HG02981 (cell line): Measurements from ENCODE around the gene PTGES.
"Not testable (repeated sequence)": the region's sequence is repeated elsewhere in the genome, so short reads cannot be mapped to it uniquely, and the experiment has no call there.

Experiments
- ATAC-seq: cut with Tn5 transposase; IDR thresholded peaks from one replicate; pipeline ENCODE4 v1.9.1; 2021; ENCODE audit warnings: mild to moderate bottlenecking, moderate library complexity; ENCODE audit not compliant: unreplicated experiment

PTGES gene

DNA sequence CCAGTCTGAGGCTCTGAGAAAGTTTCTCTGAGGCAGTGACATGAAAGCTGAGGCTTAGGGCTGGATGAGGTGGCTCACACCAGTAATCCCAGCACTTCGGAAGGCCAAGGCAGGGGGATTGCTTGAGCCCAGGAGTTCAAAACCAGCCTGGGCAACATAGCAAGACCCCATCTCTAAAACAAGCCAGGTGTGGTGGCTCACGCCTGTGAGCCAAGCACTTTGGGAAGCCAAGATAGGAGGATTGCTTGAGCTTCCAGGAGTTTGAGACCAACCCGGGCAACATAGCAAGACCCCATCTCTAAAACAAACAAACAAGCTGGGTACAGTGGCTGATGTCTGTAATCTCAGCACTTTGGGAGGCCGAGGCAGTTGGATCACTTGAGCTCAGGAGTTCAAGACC, 3.8 kb downstream of the PTGES start:
- not testable (repeated sequence) for ATAC-seq

DNA sequence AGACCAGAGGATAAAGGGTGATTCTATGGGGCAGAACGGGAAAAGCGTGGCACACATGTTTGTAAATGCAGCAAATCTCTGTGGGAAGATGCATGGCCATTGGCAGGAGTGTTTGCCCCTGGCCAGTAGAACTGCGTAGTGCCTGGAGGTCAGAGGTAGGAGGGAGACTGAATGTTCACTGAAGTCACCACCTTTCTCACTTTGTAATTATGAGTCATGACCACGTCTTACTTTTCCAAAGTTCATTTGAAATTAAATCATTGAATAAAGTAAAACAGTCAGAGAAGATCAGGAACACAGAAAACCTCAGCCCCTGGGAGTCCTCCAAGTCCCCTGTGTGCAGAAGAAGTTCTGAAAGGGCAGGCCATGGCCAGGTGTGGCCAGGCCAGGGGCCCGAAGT, 4.6 kb downstream of the PTGES start:
- no peak for ATAC-seq

DNA sequence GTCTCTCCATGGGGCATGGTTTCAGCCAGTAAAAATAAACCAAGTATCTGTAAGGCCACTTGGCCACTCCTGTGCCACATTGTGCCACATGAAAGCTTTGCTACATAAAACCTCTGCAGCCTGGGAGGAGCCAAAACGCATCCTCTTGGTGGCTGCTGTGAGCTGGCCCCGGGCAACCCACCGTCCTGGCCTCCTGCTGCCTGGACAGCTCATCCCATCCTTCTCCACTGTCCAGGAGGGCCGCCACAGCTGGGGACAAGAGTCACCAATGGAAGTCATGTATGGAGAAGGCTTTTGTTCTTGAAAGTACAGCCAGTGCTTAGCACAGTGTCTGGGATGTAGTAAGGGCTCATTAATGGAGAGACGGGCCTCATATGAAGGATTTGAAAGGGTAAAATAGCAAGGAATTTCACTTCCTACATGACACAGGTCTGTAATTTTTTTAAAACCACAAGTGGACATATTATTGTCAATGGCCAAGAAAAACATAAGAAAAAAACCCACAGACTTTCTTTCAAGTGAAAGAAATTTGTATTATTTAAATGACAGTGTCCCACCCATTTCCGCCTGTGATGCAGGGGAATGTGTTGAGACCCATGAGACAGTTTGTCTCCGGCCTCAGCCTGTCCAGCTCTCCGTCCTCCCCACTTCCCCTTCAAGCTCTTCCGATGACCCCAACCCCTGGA, 6.6 kb downstream of the PTGES start:
- no peak for ATAC-seq

DNA sequence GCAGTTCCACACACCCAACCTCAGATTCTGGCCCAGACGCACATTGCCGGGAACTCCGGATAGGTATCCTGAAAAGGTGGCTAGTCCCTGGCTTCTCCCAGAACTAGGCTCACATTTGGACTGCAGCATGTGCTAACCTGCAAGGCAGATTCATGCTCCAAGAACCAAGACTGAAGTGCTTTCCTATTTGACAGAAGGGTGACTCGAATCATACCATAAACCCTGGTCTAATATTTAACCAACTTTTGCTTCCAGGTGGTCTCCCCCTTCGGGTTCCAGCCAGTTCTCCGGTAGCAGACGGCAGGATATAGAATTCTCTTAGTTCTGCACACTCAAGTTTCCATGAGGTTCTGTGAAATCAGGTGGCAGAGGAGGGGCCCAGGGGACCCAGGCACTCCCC, 7.6 kb downstream of the PTGES start:
- no peak for ATAC-seq

DNA sequence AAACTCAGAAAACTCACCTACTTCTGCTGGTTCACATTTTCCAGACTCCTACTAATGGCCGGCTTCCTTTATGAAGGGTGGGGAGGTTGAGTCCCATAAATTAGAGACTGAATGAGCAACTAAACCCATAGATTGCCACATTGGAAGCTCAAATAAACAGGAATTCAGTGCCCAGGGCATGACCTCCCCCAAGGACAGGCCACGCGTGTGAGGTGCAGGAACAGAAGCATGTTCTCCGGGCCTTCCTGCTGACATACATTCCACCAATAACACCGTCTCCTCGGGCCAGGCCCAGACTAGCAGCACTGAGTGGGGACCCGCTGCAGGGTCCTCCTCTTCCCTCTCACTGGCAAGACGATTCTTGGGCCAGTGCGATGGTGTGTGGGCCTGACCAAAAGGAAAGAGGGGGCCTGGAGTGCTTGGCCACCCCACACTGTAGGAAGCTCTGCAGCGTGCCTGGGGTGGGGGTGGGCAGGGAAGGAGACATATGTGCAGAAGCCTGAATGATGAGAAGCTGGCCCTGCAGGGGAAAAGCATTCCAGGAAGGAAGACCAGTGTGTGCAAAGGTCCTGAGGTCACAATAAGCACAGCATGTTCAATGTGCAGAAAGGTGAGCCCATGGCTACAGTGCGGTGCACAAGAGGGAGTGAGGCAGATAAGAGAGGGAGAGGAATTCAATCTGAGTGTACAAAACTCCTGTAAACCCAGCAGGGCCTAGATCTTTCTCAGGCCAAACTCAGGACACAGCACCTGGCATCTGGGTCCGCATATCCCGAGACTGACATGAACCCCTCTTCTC, 12.0 kb downstream of the PTGES start:
- no peak for ATAC-seq

DNA sequence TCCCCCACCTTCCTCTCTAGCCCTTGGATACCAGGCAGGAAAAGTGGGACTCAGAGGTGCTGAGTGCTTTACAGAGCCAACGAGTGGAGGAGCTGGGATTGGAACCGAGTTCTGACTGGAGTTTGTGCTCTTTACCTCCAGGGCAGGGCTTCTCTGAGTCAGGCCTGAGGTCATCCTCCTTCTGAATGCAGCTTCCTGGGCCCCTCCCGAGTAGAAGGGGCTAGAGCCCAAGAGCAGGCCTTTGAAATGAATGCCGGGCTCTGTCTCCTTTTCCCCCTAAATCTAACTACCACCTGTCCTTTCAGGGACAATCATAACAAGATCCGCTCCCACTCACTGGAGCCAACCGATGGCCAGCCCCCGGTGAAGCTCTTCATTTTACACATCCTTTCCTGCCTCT, 12.7 kb downstream of the PTGES start:
- ATAC-seq, result no peak

DNA sequence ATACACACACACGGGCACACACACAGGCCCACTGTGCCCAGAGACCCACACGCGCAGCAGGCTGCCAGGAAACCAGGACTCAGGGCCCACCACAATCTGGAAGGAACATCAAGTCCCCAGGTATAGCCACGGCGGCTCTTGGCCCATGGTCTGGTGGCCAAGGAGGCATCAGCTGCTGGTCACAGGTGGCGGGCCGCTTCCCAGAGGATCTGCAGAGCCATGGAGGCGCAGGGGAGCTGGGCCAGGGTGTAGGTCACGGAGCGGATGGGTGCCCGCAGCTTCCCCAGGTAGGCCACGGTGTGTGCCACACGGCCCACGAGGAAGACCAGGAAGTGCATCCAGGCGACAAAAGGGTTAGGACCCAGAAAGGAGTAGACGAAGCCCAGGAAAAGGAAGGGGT, 13.4 kb downstream of the PTGES start:
- ATAC-seq, result no peak

DNA sequence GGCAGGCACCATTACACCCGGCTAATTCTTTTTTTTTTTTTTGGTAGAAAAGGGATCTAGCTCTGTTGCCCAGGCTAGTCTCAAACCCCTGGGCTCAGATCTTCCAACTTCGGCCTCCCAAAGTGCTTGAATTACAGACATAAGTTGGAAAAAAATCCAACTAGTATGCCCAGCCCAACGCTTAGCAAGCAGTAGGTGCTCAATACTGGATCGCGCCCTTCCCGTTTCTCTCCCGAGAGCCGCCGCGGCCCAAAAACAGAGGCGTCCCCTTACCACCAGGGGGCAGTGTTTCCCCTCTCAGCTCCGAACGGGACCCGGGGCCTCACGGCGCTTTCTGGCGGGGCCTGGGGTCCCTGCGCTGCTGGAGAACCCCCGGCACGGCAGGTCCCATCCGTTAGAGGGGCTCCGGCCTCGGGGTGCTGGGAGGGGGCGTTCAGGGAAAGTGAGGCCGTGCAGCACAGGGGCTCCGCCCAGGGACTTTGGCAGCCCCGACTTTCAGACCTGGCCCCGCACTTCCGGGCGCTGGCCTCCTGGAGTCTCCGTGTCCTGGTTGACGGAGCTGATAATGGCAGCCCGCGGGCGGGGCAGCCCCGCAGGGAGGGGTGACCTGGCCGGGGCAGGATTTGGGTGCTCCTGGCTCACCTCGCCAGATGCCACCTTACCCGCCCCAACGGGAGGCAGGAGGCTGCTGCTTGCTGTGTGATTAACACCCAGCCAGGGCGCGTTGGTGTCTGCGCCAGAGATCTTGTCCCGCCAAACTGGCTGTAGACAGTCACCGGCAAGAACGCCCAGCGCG, 15.2 kb downstream of the PTGES start:
- peak; percentile 70 for ATAC-seq

DNA sequence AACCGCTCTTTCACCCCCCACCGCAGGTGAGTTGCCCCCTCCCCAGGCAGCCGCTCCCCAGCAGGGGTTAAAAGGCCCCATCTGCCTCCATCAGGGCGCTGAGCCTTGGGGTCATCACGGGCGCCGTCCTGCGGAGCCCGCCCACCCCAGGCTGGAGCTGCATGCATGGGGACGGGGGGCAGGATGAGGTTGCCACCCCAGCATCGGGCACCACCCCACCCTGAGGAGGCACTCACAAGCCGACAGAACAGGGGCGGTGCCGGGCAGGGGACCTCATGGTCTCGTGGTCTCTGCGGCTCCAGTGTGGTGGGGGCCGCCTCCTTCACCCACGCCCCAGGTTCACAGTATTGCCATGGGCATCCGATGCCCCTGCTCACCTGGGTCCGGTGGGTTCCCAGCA, 16.5 kb downstream of the PTGES start:
- ATAC-seq, result no peak

DNA sequence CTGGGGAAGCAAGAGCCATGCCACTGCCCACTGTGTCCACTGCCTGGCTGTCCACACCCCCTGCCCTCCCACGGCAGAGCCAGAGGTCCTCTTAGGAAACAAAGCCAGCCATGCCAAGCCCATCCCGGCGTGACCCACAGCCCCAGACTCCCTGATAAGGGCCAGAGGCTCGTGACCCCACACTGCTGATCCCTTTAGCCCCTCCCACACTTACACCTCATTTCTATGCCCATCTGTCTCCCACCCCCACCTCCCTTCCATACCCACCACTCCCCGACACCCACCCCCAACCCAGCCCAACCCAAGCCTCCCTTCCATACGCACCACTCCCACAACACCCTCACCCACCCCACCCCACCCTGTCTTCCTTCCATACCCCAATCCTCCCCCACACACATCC, 17.3 kb downstream of the PTGES start:
- ATAC-seq, result no peak

DNA sequence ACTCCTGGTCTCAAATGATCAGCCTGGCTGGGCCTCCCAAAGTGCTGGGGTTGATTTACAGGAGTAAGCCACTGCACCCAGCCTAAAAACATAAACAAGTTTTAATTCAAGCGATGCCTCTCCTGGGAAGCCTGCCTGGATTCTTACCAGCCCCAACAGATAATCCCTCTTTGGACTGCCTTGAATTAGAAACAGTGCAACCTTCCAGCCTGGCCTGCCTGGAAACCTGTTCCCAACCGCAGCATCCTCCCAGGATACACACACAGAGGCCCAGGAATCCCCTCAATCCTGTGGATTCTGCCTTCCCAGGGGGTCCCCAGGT, 19.2 kb downstream of the PTGES start:
- no peak for ATAC-seq

DNA sequence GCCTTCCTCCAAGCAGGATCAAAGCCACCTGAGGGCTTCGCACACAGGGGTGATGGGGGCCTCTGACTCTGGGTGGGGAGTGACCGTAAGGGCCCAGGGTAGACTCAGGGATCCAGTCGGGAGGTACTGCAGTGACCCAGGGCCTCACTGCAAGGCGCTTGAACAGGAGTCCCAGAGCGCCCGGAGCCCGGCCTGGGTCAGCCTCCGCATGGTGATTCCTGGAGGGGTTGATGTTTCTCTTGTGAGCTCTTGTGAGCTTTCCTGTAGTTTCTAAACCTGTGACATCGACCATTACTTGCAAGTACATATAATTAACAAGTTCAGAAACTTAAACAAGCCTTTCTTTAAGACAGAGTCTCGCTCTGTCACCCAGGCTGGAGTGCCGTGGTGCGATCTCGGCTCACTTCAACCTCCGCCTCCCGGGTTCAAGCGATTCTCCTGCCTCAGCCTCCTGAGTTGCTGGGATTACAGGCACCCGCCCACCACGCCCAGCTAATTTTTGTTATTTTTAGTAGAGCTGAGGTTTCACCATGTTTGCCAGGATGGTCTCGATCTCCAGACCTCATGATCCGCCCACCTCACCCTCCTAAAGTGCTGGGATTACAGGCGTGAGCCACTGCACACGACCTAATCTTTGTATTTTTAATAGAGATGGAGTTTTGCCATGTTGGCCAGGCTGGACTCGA, 19.8 kb downstream of the PTGES start:
- no peak for ATAC-seq

DNA sequence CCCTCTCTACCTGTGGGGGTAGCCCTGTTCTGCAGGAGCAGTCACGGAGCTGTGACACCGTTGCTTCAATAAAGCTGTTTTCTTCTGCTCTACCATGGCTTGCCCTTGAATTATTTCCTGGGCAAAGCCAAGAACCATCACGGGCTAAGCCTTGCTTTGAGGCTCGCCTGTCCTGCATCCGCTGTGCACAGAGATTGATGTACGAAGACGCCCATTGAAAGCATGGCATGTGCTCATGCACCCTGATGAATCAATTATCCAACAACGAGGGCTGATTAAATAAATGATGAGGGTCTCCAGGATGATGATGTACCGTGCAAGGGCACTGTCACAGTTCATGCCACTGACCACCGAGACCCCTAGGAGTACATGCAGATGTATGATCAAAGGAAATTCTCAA, 20.7 kb downstream of the PTGES start:
- ATAC-seq, result no peak

DNA sequence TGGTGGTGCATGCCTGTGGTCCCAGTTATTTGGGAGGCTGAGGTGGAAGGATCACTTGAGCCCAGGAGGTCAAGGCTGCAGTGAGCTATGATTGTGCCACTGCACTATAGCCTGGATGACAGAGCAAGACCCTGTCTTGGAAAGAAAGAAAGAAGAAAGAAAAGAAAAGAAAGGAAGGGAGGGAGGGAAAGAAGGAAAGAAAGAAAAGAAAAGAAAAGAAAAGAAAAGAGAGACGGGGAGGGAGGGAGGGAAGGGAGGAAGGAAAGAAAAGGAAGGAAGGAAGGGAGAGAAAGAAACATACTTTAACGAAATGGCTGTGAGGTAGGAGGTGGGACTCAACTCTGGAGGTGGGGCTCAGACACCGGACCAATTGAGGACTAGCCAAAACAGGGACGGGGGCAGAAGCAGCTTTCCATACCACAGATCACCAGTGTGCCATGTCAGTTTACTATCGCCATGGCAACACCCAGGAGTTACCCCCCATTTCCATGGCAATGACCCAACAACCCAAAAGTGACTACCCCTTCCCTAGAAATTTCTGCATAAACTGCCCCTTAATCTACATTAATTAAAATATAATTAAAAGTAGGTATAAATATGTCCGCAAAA, 21.3 kb downstream of the PTGES start:
- ATAC-seq, result no peak

DNA sequence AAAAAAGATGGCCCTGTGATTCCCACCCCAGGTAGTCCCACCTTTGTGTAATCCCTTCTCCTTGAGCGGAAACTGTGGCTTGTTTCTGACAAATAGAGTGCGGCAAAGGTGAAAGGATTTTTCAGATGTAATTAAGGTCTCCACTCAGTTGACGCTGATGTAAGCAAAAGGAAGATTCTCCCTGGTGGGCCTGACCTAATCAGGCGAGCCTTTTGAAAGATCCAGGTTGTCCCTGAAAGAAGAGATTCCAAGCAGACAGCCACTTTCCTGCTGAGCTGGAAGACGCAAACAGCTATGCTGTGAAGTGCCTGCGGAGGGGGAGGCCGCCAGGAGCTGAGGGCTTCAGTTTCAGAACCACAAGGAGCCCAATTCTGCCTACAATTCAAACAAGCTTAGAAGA, 24.1 kb downstream of the PTGES start:
- no peak for ATAC-seq

DNA sequence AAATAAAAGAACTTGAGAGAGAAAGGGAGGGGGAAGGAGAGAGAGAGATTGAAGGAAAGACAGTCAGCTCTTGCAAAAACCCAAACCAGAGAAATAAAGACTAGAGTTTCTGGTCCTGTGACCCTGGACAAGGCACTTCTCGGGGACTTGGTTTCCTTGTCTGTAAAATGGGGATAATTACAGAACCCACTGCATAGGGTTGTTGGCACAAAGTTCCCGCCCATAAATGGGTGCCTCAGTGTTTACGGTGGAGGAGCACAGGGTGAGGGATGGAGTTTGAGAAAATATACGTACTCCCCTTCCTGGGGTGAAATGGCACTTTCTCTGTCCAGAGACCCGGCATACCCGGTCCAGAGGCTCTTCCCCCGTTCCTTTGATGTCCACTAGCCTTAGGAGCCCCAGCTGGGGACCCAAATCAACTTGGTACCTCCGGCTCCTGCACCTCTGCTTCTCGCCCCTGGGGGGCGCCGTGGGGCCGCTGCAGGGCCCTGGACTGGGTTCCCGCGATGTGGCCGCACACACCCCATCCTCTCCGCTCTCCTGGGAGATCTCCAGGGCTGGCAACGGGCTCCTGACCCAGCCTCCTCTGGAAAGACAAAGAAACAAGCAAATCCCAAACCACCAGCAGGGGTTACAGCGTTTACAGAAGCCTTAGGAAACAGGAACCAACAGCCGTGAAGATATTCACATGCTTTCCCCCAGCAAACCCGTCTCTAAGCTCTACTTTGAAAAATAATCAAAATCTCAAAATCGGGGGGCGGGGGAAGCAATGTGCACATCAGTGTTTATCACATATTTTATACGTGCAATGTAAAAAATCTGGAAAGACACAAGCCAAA, 26.3 kb downstream of the PTGES start:
- ATAC-seq, result no peak

DNA sequence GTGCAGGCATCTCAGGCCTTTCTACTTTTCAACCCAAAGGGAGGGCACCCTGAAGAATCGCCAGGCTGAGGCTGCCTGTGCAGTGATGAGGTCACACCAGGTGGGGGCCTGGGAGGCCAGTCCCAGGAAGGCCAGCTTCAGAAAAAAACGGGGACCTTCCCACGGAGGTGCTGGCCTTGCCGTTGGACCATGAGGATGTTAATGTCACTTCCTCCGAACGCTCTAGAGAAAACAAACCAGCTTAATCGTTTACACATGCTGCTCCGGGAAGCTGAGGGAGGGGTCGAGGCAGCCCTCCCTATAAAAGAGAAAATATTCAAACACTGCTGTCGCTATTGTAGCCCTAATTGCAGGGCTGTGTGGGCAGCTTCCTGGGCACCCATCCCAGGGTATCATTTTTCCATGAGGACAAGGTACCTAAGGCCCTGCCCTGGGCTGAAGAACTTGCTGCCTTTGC, 27.0 kb downstream of the PTGES start:
- no peak for ATAC-seq

DNA sequence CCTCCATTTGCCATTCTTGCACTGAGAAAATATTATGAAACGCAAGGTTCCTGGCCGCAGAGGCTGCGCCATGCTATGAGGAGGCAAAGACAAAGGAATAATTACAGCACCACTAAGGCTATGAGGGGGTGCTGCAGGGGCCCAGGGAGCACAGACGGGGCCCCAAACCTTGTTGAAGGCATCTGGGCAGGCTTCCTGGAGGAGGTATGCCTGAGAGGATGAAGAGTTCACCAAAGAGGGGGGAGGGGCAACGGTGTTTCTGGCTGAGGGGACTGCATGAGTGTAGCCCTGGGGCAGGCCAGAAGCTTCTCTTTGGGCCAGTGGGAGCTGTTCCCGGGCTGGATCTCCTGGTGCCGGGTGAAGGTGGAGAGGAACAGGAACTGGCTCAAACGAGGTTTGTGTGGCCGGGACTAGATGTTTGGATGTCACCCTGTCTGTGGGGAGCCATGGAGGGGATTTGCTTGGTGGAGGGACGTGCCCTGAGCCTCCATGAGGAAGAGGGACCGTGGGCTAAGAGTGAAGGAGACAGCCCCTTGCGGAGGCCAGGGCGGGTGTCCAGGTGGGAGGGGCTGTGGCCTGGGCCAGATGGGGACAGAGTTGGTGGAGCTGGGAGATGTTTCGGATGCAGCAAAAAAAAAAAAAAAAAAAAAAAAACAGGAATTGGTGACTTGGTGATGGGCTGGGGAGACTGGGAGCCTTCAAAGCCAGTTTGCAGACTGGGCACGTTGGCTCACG, 28.2 kb downstream of the PTGES start:
- ATAC-seq, result no peak

DNA sequence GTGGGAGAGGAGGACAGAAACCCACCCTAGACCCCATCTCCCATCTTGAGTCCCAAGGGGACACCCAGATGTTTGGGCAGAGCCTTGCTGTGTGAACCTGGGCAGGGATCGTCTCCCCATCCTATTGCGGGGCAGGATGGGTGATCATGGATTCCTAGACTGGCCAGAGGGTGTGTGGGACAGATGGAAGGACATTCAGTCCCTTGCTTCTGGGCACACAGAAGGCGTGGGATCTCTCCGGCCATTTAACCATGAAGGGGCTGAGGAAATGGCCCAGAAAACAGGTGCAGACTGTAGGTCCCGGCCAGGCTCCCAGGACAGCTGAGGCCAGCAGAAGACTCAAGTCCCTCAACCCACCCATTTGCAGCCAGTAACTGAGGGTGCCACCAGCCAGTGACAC, 29.9 kb downstream of the PTGES start:
- ATAC-seq, result no peak
